ENCODE results near the gene PMVK.

Gene PMVK

GRCh38 chr1:154935749-154936554 is 567 bp downstream of the PMVK start:
- TF ChIP-seq POU2F2 (IDR thresholded peaks at IDR 0.05; ENCODE audit: low read depth, low read length) (no peak), PAX5 (IDR thresholded peaks at IDR 0.05; ENCODE audit: insufficient read depth, low read length, severe bottlenecking) (no peak), POLR2A (IDR thresholded peaks at IDR 0.05; ENCODE audit: low read depth, low read length) (no peak), SPI1 (IDR thresholded peaks at IDR 0.05; ENCODE audit: low read depth, low read length) (no peak), POLR2AphosphoS5 (IDR thresholded peaks at IDR 0.05; ENCODE audit: low read depth, low read length) (no peak)
- FAIRE-seq (no peak), DNase-seq (ENCODE audit: insufficient read length, low spot score) (no peak)

- TF ChIP-seq POU2F2 (IDR thresholded peaks at IDR 0.05; ENCODE audit: low read depth, low read length) (no peak), SPI1 (IDR thresholded peaks at IDR 0.05; ENCODE audit: low read depth, low read length) (no peak), PAX5 (IDR thresholded peaks at IDR 0.05; ENCODE audit: insufficient read depth, low read length, severe bottlenecking) (no peak), TAF1 (IDR thresholded peaks at IDR 0.05; ENCODE audit: low read depth, low read length) (no peak), POLR2AphosphoS5 (IDR thresholded peaks at IDR 0.05; ENCODE audit: low read depth, low read length) (no peak), POLR2A (IDR thresholded peaks at IDR 0.05; ENCODE audit: low read depth, low read length) (no peak)
- no peak for DNase-seq (ENCODE audit: insufficient read length, low spot score)
- no peak for FAIRE-seq
Measured at GRCh38 chr1:154934358-154934948, 2.1 kb downstream of the PMVK start.

DNA sequence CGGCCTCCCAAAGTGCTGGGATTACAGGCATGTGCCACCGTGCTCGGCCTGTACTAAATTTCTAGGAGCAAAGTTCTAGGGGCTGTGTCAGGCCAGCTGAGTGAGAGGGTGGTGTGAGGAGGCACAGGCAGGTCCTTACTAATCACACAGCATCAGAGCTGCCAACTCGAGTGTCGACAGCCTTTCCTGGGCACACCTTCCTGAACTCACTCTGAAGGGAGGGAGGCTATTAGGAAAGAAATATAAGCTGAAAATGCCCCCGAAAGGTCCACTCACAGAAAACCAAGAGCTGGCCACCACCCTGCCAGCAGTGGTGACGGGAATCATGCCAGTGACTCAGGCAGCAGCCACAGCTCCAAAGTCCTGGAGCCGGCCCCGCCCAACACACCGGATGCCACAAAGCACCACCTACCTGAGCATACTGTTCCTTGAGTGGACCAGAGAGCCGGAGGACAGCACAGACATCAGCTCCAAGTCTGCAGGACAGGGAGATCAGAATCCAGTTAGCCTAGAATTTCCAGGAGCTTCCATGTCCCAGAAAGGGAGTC is 4.5 kb downstream of the PMVK start:
- FAIRE-seq, result no peak
- no peak for TF ChIP-seq TAF1 (IDR thresholded peaks at IDR 0.05; ENCODE audit: low read depth, low read length)
- DNase-seq (ENCODE audit: insufficient read length, low spot score), result no peak

GRCh38 chr1:154926201-154926600 is 10.3 kb downstream of the PMVK start:
- FAIRE-seq, result no peak
- TF ChIP-seq POLR2A (IDR thresholded peaks at IDR 0.05; ENCODE audit: low read depth, low read length) (no peak), PAX5 (IDR thresholded peaks at IDR 0.05; ENCODE audit: insufficient read depth, low read length, severe bottlenecking) (no peak), TAF1 (IDR thresholded peaks at IDR 0.05; ENCODE audit: low read depth, low read length) (no peak), POU2F2 (IDR thresholded peaks at IDR 0.05; ENCODE audit: low read depth, low read length) (no peak), SPI1 (IDR thresholded peaks at IDR 0.05; ENCODE audit: low read depth, low read length) (no peak)
- no peak for DNase-seq (ENCODE audit: insufficient read length, low spot score)

GRCh38 chr1:154925335-154926170 is 11.0 kb downstream of the PMVK start:
- no peak for DNase-seq (ENCODE audit: insufficient read length, low spot score)
- no peak for FAIRE-seq
- TF ChIP-seq TAF1 (IDR thresholded peaks at IDR 0.05; ENCODE audit: low read depth, low read length) (no peak), POLR2AphosphoS5 (IDR thresholded peaks at IDR 0.05; ENCODE audit: low read depth, low read length) (no peak), POU2F2 (IDR thresholded peaks at IDR 0.05; ENCODE audit: low read depth, low read length) (no peak), SPI1 (IDR thresholded peaks at IDR 0.05; ENCODE audit: low read depth, low read length) (no peak), POLR2A (IDR thresholded peaks at IDR 0.05; ENCODE audit: low read depth, low read length) (no peak), PAX5 (IDR thresholded peaks at IDR 0.05; ENCODE audit: insufficient read depth, low read length, severe bottlenecking) (no peak)

DNA sequence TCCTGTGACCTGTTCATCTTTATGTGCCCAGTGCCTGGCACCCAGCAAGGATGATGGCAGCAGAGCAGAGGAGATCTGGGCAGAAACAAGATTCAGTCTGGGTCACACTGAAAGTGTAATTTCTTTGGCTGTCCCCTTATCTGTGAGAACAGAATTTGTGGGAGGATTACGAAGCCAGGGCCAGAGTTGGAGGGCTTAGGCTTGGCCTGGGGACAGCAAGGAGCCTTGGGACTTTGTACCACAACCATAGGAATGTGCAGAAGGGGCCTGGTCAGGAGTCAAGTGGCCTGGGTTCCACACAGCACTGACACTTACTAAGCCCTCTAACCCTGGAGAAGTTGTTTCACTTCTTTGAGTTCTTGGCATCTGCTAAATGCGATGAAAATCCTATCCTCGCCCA is 12.8 kb downstream of the PMVK start:
- no peak for DNase-seq (ENCODE audit: insufficient read length, low spot score)
- no peak for TF ChIP-seq TAF1 (IDR thresholded peaks at IDR 0.05; ENCODE audit: low read depth, low read length)
- TF ChIP-seq POLR2AphosphoS5 (IDR thresholded peaks at IDR 0.05; ENCODE audit: low read depth, low read length), result no peak
- no peak for TF ChIP-seq POU2F2 (IDR thresholded peaks at IDR 0.05; ENCODE audit: low read depth, low read length)
- no peak for TF ChIP-seq SPI1 (IDR thresholded peaks at IDR 0.05; ENCODE audit: low read depth, low read length)
- no peak for TF ChIP-seq POLR2A (IDR thresholded peaks at IDR 0.05; ENCODE audit: low read depth, low read length)
- no peak for TF ChIP-seq PAX5 (IDR thresholded peaks at IDR 0.05; ENCODE audit: insufficient read depth, low read length, severe bottlenecking)
- FAIRE-seq, result no peak

GRCh38 chr1:154913273-154913672 is 23.2 kb downstream of the PMVK start:
- DNase-seq (ENCODE audit: insufficient read length, low spot score), result no peak
- FAIRE-seq, result no peak
- TF ChIP-seq POLR2A (IDR thresholded peaks at IDR 0.05; ENCODE audit: low read depth, low read length) (no peak), POU2F2 (IDR thresholded peaks at IDR 0.05; ENCODE audit: low read depth, low read length) (no peak), TAF1 (IDR thresholded peaks at IDR 0.05; ENCODE audit: low read depth, low read length) (no peak), SPI1 (IDR thresholded peaks at IDR 0.05; ENCODE audit: low read depth, low read length) (no peak), POLR2AphosphoS5 (IDR thresholded peaks at IDR 0.05; ENCODE audit: low read depth, low read length) (no peak), PAX5 (IDR thresholded peaks at IDR 0.05; ENCODE audit: insufficient read depth, low read length, severe bottlenecking) (no peak)

- no peak for DNase-seq (ENCODE audit: insufficient read length, low spot score)
- no peak for TF ChIP-seq POLR2AphosphoS5 (IDR thresholded peaks at IDR 0.05; ENCODE audit: low read depth, low read length)
- no peak for TF ChIP-seq SPI1 (IDR thresholded peaks at IDR 0.05; ENCODE audit: low read depth, low read length)
- TF ChIP-seq POLR2A (IDR thresholded peaks at IDR 0.05; ENCODE audit: low read depth, low read length), result no peak
- no peak for TF ChIP-seq TAF1 (IDR thresholded peaks at IDR 0.05; ENCODE audit: low read depth, low read length)
- no peak for TF ChIP-seq POU2F2 (IDR thresholded peaks at IDR 0.05; ENCODE audit: low read depth, low read length)
- no peak for TF ChIP-seq PAX5 (IDR thresholded peaks at IDR 0.05; ENCODE audit: insufficient read depth, low read length, severe bottlenecking)
- FAIRE-seq, result no peak
Measured at GRCh38 chr1:154912755-154913154, 23.8 kb downstream of the PMVK start.

Measured in GM12891 (cell line).